COR-L47 (cell line): Measurements from ENCODE around the gene OLIG2.

Experiments used
- DNase-seq: peaks from one replicate; lab custom pipeline; 2025; lab: John Stamatoyannopoulos, UW

Gene OLIG2

DNA sequence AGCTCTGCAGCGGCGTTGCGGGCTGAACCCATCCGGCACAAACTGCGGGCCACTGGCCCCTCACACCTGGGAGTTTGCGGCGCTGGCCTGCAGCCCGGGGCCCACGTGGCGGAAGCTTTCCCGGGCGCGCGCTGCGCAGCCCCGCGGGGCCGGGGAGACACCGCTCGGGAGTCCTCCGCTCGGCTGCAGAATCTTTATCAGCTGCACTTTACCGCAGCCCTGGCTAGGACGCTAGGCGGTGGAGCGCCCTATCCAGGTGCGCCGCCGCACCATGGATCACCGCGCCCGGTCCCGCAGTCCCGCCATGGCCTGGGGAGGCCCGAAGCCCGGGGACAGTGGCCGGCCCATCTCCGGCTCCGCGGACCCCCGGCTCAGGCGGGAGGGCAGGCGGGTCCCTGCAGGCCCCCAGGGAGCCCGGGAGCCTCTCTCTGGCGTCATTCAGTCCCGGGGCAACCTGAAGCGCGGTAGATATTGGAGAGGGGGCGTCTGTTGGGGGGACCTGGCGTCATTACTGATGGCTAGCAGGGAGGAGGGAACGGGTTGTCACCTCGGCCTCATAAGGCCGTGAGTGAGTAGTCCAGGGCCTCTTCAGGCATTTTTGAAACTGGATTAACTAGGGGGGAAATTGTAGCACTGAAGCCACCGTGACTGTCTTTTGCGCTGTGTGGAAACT, 5.7 kb upstream of the OLIG2 start:
- no peak for DNase-seq

GRCh38 chr21:33020558-33021100, 5.1 kb upstream of the OLIG2 start:
- no peak for DNase-seq

GRCh38 chr21:33021150-33021549, 4.6 kb upstream of the OLIG2 start:
- DNase-seq = no peak

DNA sequence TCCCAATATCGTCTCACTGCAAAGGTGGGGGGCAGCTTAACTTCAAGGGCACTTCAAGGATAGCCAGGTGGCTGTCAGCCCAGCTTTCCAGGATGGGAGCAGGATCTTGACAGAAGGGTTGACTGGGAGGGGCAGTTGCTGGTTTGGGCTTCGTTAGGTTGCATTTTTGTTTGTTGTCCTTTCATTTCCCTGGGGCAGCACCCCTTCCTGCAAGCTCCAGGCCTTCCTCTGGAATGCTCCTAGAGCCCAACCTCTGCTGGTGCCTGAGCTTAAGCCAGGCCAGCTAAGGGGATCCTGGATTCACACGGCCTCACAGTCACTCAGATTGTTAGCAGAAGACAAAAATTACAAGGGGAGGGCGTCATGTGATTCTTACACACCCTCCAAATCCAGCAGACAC, 4.1 kb upstream of the OLIG2 start:
- no peak for DNase-seq

DNA sequence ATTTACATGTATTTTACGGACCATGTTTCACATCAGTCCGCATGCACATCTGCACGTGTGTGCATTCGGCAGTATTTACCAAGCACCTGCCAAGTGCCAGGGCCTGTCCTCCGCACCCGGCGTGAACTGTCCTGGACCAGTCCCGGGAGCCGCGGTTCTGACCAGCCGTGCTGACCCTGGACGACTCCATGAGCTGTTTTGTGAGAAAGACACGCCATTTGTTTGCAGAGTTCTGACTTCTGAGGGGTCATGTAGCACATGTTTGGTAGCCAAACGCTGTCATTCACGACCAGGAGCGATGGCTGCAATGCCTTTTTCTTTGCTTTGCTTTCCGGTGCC, 3.3 kb upstream of the OLIG2 start:
- no peak for DNase-seq

GRCh38 chr21:33022828-33023573, 2.7 kb upstream of the OLIG2 start:
- DNase-seq = no peak

DNA sequence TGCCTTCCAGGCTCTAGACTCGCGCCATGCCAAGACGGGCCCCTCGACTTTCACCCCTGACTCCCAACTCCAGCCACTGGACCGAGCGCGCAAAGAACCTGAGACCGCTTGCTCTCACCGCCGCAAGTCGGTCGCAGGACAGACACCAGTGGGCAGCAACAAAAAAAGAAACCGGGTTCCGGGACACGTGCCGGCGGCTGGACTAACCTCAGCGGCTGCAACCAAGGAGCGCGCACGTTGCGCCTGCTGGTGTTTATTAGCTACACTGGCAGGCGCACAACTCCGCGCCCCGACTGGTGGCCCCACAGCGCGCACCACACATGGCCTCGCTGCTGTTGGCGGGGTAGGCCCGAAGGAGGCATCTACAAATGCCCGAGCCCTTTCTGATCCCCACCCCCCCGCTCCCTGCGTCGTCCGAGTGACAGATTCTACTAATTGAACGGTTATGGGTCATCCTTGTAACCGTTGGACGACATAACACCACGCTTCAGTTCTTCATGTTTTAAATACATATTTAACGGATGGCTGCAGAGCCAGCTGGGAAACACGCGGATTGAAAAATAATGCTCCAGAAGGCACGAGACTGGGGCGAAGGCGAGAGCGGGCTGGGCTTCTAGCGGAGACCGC, 2.0 kb upstream of the OLIG2 start:
- no peak for DNase-seq

- DNase-seq = no peak
Measured at GRCh38 chr21:33024201-33025103, 1.3 kb upstream of the OLIG2 start.

- no peak for DNase-seq
Measured at GRCh38 chr21:33025106-33025488, 638 bp upstream of the OLIG2 start.

DNA sequence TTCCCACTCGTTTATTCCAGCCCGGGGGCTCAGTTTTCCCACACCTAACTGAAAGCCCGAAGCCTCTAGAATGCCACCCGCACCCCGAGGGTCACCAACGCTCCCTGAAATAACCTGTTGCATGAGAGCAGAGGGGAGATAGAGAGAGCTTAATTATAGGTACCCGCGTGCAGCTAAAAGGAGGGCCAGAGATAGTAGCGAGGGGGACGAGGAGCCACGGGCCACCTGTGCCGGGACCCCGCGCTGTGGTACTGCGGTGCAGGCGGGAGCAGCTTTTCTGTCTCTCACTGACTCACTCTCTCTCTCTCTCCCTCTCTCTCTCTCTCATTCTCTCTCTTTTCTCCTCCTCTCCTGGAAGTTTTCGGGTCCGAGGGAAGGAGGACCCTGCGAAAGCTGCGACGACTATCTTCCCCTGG, 716 bp downstream of the OLIG2 start:
- DNase-seq = no peak

- no peak for DNase-seq
Measured at GRCh38 chr21:33026878-33027400, 1.2 kb downstream of the OLIG2 start.

- no peak for DNase-seq
Measured at GRCh38 chr21:33027401-33028286, 1.9 kb downstream of the OLIG2 start.

DNA sequence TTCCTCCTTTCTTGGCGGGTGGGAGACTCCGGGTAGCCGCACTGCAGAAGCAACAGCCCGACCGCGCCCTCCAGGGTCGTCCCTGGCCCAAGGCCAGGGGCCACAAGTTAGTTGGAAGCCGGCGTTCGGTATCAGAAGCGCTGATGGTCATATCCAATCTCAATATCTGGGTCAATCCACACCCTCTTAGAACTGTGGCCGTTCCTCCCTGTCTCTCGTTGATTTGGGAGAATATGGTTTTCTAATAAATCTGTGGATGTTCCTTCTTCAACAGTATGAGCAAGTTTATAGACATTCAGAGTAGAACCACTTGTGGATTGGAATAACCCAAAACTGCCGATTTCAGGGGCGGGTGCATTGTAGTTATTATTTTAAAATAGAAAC, 2.5 kb downstream of the OLIG2 start:
- no peak for DNase-seq

- DNase-seq = no peak
Measured at GRCh38 chr21:33028773-33029384, 3.1 kb downstream of the OLIG2 start.

GRCh38 chr21:33029385-33029921, 3.7 kb downstream of the OLIG2 start:
- no peak for DNase-seq

GRCh38 chr21:33029975-33030461, 4.3 kb downstream of the OLIG2 start:
- no peak for DNase-seq

GRCh38 chr21:33030633-33031032, 4.9 kb downstream of the OLIG2 start:
- DNase-seq = no peak

GRCh38 chr21:33031152-33031911, 5.6 kb downstream of the OLIG2 start:
- DNase-seq = no peak

GRCh38 chr21:33032434-33033047, 6.8 kb downstream of the OLIG2 start:
- no peak for DNase-seq
